Measurements from ENCODE around the gene SESTD1.
"Not testable (repeated sequence)": the region's sequence is repeated elsewhere in the genome, so short reads cannot be mapped to it uniquely, and the experiment has no call there.

Gene SESTD1

GRCh38 chr2:179106676-179107428 is 157.8 kb downstream of the SESTD1 start:
- no peak for DNase-seq (ENCODE audit: low read depth)

- no peak for DNase-seq (ENCODE audit: low read depth)
These were observed 158.3 kb downstream of the SESTD1 start for GRCh38 chr2:179106342-179106675.

GRCh38 chr2:179104736-179105135 is 159.9 kb downstream of the SESTD1 start:
- no peak for DNase-seq (ENCODE audit: low read depth)

- no peak for DNase-seq (ENCODE audit: low read depth)
These were observed 166.4 kb downstream of the SESTD1 start for GRCh38 chr2:179098080-179098689.

- DNase-seq (ENCODE audit: low read depth), result no peak
These were observed 167.5 kb downstream of the SESTD1 start for GRCh38 chr2:179097131-179097530.

GRCh38 chr2:179096090-179096489 is 168.5 kb downstream of the SESTD1 start:
- DNase-seq (ENCODE audit: low read depth), result no peak

GRCh38 chr2:179092912-179093311 is 171.7 kb downstream of the SESTD1 start:
- not testable (repeated sequence) for DNase-seq (ENCODE audit: low read depth)

- no peak for DNase-seq (ENCODE audit: low read depth)
These were observed 181.9 kb downstream of the SESTD1 start for GRCh38 chr2:179082697-179083096.

- no peak for DNase-seq (ENCODE audit: low read depth)
These were observed 182.7 kb downstream of the SESTD1 start for GRCh38 chr2:179081954-179082353.

- no peak for DNase-seq (ENCODE audit: low read depth)
These were observed 192.1 kb downstream of the SESTD1 start for GRCh38 chr2:179072527-179072926.

GRCh38 chr2:179071810-179072355 is 192.7 kb downstream of the SESTD1 start:
- no peak for DNase-seq (ENCODE audit: low read depth)

GRCh38 chr2:179070895-179071294 is 193.7 kb downstream of the SESTD1 start:
- DNase-seq (ENCODE audit: low read depth), result no peak

GRCh38 chr2:179069685-179070084 is 194.9 kb downstream of the SESTD1 start:
- no peak for DNase-seq (ENCODE audit: low read depth)

GRCh38 chr2:179068991-179069643 is 195.5 kb downstream of the SESTD1 start:
- DNase-seq (ENCODE audit: low read depth), result no peak

GRCh38 chr2:179059026-179059700 is 205.5 kb downstream of the SESTD1 start:
- no peak for DNase-seq (ENCODE audit: low read depth)

- DNase-seq (ENCODE audit: low read depth), result no peak
These were observed 206.9 kb downstream of the SESTD1 start for GRCh38 chr2:179057737-179058136.

GRCh38 chr2:179053568-179053967 is 211.1 kb downstream of the SESTD1 start:
- DNase-seq (ENCODE audit: low read depth), result not testable (repeated sequence)

All from stimulated activated CD8-positive, alpha-beta memory T cell treated with anti-CD3 and anti-CD28 coated beads, Interleukin-15, amount 100 ng/mL, for 1 hour (primary cell).